ENCODE measurements around the gene PPP1R1B.
"Not testable (repeated sequence)": the region's sequence is repeated elsewhere in the genome, so short reads cannot be mapped to it uniquely, and the experiment has no call there.

The PPP1R1B gene

GRCh38 chr17:39626171-39627046 is at the start of gene PPP1R1B:
Gene PPP1R1B, plus strand, starts transcription at chr17:39626952. Its CDS starts 441 bp downstream, at chr17:39627393.
- DNase-seq, result peak; percentile 35

DNA sequence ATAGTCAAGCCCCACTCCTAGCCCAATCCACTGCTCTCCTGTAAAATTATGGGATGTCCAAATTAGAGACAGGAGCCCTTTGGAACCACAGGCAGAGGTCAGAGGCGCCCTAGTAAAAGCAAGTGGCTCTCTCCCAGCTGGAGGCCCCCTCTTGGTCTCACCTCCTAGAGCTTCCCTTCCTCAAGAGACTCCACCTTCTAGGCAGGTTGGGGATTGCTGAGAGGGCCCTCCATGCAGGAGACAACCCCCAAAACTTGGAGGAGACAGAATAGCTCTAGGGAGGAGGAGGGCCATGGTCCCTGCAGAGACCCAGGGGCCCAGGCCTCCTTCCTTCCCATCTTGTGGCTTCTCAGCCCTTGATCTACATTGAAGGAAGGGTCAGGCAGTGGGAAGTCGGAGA is 48.5 kb upstream of the PPP1R1B start:
- no peak for DNase-seq

DNA sequence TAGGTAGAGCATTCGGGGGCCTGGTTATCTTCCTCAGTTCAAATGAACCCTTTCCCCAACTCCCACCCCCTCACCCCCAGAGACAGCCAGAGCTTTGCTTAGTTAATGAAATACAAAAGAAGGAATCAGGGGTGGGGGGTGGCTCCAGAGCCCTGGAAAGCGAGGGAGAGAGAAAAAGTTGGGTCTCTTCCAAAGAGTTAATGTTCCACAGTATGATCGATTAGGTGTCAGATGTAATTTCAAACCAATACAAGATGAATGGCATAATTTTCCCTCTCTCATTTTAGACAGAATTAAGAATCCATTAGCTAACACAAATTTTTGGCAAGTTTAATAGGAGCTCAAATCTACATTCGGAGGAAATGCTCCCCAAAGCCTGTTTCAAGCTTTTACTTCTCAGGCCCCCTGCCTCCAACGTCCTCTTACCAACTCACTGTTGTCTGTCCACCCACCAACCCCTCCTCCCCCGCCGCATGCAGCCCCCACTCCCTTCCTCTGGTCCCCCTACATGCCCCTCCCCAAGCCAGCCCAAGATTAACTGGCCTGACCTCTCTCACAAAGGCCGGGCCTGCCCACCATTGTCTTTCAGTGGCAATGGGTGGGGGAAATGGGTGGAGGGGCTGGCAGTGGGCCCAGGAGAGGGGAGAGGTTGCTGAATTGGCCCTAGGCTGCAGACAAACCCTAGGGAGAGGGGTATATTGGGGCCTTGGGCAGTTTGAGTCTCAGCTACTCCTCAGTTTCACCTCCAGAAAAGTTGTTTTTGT is 47.3 kb upstream of the PPP1R1B start:
- DNase-seq, result no peak

GRCh38 chr17:39580082-39580468 is 46.7 kb upstream of the PPP1R1B start:
- no peak for DNase-seq

DNA sequence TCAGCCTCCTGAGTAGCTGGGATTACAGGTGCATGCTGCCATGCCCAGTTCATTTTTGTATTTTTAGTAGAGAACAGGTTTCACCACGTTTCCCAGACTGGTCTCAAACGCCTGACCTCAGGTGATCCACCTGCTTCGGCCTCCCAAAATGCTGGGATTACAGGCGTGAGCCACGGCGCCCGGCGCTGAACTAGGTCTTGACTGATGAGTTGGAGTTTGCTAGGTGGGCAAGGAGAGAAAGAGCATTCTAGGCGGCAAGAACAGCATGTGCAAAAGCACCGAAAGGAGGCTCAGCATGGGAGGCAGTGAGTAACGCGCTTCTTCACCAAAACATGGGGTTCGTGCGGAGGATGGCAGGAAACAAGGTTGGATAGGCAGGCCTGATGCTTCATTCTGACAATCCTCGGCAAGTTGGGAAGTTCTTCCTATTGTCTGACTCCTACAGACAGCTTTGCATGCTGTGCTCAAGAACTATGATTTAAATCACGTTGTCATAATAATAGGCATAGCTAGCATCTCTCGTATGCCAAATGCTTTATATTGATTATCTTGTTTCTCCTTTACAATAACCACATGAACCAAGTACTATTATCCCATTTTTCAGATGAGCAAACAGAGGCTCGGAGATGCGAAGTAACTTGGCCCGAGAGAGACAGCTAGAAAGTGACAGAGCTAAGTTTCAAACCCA is 45.5 kb upstream of the PPP1R1B start:
- DNase-seq, result no peak

GRCh38 chr17:39581759-39582085 is 45.0 kb upstream of the PPP1R1B start:
- DNase-seq, result no peak

GRCh38 chr17:39582658-39583057 is 44.1 kb upstream of the PPP1R1B start:
- no peak for DNase-seq

GRCh38 chr17:39590180-39590579 is 36.6 kb upstream of the PPP1R1B start:
- not testable (repeated sequence) for DNase-seq

DNA sequence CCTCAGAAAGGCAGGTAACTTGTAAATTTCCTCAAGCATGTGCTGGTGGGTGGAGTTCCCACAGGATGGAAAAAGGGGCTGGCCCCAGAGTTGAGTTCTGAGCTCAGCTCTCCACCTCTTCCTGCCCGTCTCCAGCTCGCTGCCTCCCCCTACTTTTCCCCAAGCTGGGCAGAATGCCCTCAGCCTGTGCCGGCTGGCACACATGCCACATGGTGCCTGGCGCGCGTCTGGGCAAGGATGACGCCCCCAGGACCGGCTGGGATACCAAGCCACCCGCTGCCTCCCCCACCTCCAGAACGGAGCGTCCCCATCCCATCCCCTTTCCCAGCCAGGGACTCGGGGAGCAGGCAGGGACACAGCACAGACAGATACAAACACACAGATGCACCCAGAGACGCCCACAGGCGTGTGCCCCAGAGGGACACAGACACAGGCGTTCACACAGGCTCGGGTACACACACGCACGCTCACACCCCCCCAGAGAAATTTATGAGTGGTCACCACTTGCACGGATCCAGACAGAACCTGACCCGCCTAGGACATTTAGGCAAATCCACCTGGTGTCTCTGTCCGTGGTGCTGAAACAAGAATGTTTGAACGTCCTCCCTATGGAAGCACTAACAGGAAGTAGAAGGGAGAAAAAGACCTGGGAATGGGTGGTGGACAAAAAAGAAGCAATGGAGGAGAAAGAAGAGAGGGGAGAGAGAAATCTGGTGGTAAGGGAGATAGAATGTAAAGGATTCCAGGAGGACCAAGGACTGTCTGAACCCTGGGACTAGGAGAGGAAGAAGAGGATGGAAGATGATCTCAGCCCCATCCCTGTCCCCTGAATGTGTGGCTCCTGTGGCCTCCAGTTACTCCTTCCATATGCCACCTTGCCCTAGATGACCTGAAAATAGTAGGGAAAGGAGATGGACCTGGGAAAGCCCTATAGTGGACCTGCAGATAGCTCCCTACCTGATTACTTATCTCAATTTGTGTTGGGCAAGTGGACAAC is 34.5 kb upstream of the PPP1R1B start:
- DNase-seq, result no peak

GRCh38 chr17:39593371-39593770 is 33.4 kb upstream of the PPP1R1B start:
- no peak for DNase-seq

DNA sequence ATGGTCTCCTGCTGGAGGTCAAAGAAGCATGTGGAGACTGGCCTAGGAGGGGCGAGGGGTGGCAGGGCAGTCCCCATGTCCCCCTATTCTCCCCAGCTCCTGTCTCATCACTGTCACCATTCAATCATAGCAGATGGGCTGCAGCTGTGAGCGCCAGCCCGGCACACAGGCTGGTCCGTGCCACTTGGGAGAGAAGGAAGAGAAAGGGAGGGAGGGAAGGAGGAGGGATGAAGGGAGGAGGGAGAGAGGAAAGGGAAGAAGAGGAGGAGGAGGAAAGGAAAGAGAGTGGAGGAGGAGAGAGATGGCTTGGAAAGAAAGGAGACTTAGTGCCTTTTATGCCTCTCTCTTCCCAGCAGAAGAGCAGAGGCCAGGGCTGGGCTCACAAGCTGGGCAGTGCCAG is 31.5 kb upstream of the PPP1R1B start:
- no peak for DNase-seq

GRCh38 chr17:39595928-39596510 is 30.7 kb upstream of the PPP1R1B start:
- DNase-seq, result no peak

GRCh38 chr17:39596543-39597267 is 30.0 kb upstream of the PPP1R1B start:
- no peak for DNase-seq

- DNase-seq, result no peak
Observed at GRCh38 chr17:39597372-39598046, 29.2 kb upstream of the PPP1R1B start.

GRCh38 chr17:39598047-39598481 is 28.7 kb upstream of the PPP1R1B start:
- no peak for DNase-seq

DNA sequence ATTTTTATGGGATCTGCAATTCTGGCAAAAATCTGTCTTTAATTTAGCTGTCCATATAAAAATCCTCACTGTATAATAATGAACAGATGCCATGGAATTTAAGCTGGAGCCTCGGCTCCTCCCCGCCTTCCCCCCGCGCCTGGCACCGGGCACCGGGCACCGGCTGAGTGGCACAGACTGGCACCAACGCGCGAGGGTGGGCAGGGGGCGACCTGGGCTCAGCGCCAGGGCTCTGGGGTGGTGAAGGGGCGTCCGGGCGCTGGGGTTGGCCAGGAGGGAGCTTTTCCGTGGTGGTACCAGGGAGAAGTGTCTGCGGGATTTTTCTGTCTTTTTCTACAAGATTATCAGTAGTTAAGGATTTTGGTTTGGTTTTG is 28.1 kb upstream of the PPP1R1B start:
- DNase-seq, result no peak

- DNase-seq, result no peak
Observed at GRCh38 chr17:39599004-39599664, 27.6 kb upstream of the PPP1R1B start.

DNA sequence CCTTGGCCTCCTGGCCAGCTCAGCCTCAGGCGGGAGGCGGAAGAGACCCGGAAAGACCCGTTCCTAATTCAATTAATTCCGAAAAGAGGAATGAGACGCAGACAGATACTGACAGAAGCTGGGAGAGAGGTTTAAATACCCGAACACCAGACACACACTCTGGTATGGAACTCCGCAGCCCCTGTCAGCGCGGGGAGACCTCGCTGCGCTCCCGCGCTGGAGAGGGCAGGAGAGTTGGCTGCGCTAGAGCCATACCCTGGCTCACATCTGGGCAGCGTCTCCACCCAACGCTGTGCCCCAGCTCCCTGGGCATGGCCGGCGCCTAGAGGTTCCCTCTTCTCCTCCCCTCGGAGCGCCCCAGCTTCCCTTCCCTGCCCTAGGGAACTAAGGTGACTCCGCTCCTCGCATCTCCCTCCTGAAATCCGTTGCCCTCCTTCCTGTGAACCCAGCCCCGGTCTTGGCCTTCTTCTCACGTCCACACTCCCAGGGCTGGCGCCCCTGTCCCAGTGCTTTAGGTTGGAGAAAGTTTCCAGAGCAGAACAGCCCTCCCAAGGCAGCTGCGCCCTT is 27.0 kb upstream of the PPP1R1B start:
- DNase-seq, result no peak

DNA sequence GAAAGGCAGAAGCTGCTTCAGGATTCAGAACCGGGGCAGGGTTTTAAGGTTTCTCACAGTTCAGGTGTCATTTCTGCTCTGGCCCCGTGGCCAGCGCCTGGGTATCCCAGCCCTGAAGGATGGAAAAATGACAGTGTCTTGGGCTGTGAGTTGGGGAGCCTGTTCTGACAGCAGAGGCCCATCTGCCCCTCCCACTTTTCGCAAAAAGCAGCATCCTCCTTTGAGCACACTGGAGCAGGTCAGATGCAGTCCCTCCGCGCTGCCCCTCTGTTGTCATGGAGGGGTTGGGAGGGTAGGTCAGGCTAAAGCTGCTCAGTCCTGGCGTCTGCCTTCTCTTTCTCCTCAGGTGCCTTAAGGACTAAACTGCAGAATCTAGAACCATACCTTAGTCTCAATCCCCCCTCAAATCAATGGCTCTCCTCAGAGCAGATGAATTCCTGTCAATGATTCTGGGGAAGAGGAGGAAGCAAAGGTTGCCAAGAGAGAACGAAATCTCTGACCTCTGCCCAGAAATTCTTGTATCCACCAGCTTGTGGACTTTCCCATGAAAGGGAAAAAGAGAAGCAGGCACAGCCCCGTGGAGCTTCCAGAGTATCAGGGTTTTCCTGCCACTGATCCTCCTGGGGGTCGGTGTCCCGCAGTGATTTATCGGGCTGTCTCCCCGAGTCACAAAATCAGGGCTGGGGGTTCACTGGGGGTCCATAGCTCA is 26.3 kb upstream of the PPP1R1B start:
- DNase-seq, result no peak

All from activated T-cell treated with anti-CD3 and anti-CD28 coated beads for 4 hours (primary cell).